ENCODE data around the gene ULK4. TPM values are rescaled to one million over a fixed set of nuclear protein-coding genes. Genes with fewer than 3 reads are reported as not detected.

The ULK4 gene
- total and polyA plus RNA-seq, 2 donors (not counting 1 experiment from before 2014, with no cell fraction given), result 9.1 to 9.7 TPM

GRCh38 chr3:41223691-41224090 is 738.2 kb downstream of the ULK4 start:
- Histone ChIP-seq H3K9ac (ENCODE audit: insufficient read depth, low read length) (no peak overlapping the region), H3K4me2 (ENCODE audit: extremely low read depth, insufficient read depth, low read length) (no peak overlapping the region), H3K27ac (ENCODE audit: insufficient read depth, low read length) (peak overlapping the region; percentile 13), H3K27me3 (ENCODE audit: control insufficient read depth, insufficient read depth, low read length) (no peaks in the 10 kb centered on the region), H3K36me3 (ENCODE audit: control insufficient read depth, insufficient read depth, low read length) (peaks cover 17% of the 10 kb centered on the region), H2AFZ (ENCODE audit: low read length) (no peak overlapping the region), H4K20me1 (ENCODE audit: control insufficient read depth, extremely low read depth, insufficient read depth, low read length) (peaks cover 6% of the 10 kb centered on the region), H3K9me3 (ENCODE audit: control insufficient read depth, insufficient read depth, low read depth, low read length) (no peaks in the 10 kb centered on the region), H3K79me2 (ENCODE audit: control insufficient read depth, insufficient read depth, low read length) (peaks cover 68% of the 10 kb centered on the region), H3K4me1 (ENCODE audit: control insufficient read depth, extremely low read depth, insufficient read depth, low read length) (peaks cover 6% of the 10 kb centered on the region), H3K4me3 (replicated peaks in 1 of 4; ENCODE audit: control extremely low read depth in 1 of 4, insufficient read depth in 1 of 4, low read depth in 3 of 4, low read length in 4 of 4) (no peak overlapping the region)
- TF ChIP-seq EZH2 (IDR thresholded peaks at IDR 0.05; ENCODE audit: low read length, missing control alignments) (no peak), CTCF (conservative IDR thresholded peaks at IDR 0.05 in 1 of 2, IDR thresholded peaks at IDR 0.05 in 1 of 2; ENCODE audit: low read depth in 1 of 2, low read length in 2 of 2) (no peak)
- no peak for DNase-seq (ENCODE audit: low read depth in 2 of 2)

- no peak overlapping the region for H3K27ac ChIP-seq (ENCODE audit: insufficient read depth, low read length)
- H3K4me1 ChIP-seq (ENCODE audit: control insufficient read depth, extremely low read depth, insufficient read depth, low read length), result peaks cover 6% of the 10 kb centered on the region
- DNase-seq (ENCODE audit: low read depth in 2 of 2), result no peak
- no peak overlapping the region for H3K4me2 ChIP-seq (ENCODE audit: extremely low read depth, insufficient read depth, low read length)
- no peaks in the 10 kb centered on the region for H3K27me3 ChIP-seq (ENCODE audit: control insufficient read depth, insufficient read depth, low read length)
- no peak for TF ChIP-seq CTCF (conservative IDR thresholded peaks at IDR 0.05 in 1 of 2, IDR thresholded peaks at IDR 0.05 in 1 of 2; ENCODE audit: low read depth in 1 of 2, low read length in 2 of 2)
- no peak for TF ChIP-seq EZH2 (IDR thresholded peaks at IDR 0.05; ENCODE audit: low read length, missing control alignments)
- peaks cover 16% of the 10 kb centered on the region for H3K36me3 ChIP-seq (ENCODE audit: control insufficient read depth, insufficient read depth, low read length)
- H4K20me1 ChIP-seq (ENCODE audit: control insufficient read depth, extremely low read depth, insufficient read depth, low read length), result peaks cover 6% of the 10 kb centered on the region
- H3K9me3 ChIP-seq (ENCODE audit: control insufficient read depth, insufficient read depth, low read depth, low read length), result no peaks in the 10 kb centered on the region
- H2AFZ ChIP-seq (ENCODE audit: low read length), result no peak overlapping the region
- H3K79me2 ChIP-seq (ENCODE audit: control insufficient read depth, insufficient read depth, low read length), result peaks cover 71% of the 10 kb centered on the region
- H3K4me3 ChIP-seq (replicated peaks in 1 of 4; ENCODE audit: control extremely low read depth in 1 of 4, insufficient read depth in 1 of 4, low read depth in 3 of 4, low read length in 4 of 4), result no peak overlapping the region
- no peak overlapping the region for H3K9ac ChIP-seq (ENCODE audit: insufficient read depth, low read length)
Measured at GRCh38 chr3:41223078-41223477, 738.8 kb downstream of the ULK4 start.

- Histone ChIP-seq H3K9ac (ENCODE audit: insufficient read depth, low read length) (no peak overlapping the region), H3K4me1 (ENCODE audit: control insufficient read depth, extremely low read depth, insufficient read depth, low read length) (peaks cover 6% of the 10 kb centered on the region), H3K27ac (ENCODE audit: insufficient read depth, low read length) (no peak overlapping the region), H2AFZ (ENCODE audit: low read length) (no peak overlapping the region), H3K4me3 (replicated peaks in 1 of 4; ENCODE audit: control extremely low read depth in 1 of 4, insufficient read depth in 1 of 4, low read depth in 3 of 4, low read length in 4 of 4) (no peak overlapping the region), H4K20me1 (ENCODE audit: control insufficient read depth, extremely low read depth, insufficient read depth, low read length) (peaks cover 6% of the 10 kb centered on the region), H3K27me3 (ENCODE audit: control insufficient read depth, insufficient read depth, low read length) (no peaks in the 10 kb centered on the region), H3K9me3 (ENCODE audit: control insufficient read depth, insufficient read depth, low read depth, low read length) (no peaks in the 10 kb centered on the region), H3K36me3 (ENCODE audit: control insufficient read depth, insufficient read depth, low read length) (peaks cover 16% of the 10 kb centered on the region), H3K4me2 (ENCODE audit: extremely low read depth, insufficient read depth, low read length) (no peak overlapping the region), H3K79me2 (ENCODE audit: control insufficient read depth, insufficient read depth, low read length) (peaks cover 74% of the 10 kb centered on the region)
- TF ChIP-seq EZH2 (IDR thresholded peaks at IDR 0.05; ENCODE audit: low read length, missing control alignments), result no peak
- peak in 1 of 2 donors; percentile 64 for DNase-seq (ENCODE audit: low read depth in 2 of 2)
Measured at GRCh38 chr3:41222501-41222900, 739.4 kb downstream of the ULK4 start.
